ENCODE results near the gene DNAJC10. TPM values are rescaled to one million over a fixed set of nuclear protein-coding genes. Genes with fewer than 3 reads are reported as not detected.

Gene DNAJC10
- total RNA-seq, 1 experiment from 2014 or later: 58.0 TPM

GRCh38 chr2:182792441-182792840 lies 76.4 kb downstream of the DNAJC10 start:
- Histone ChIP-seq H3K4me1 (no peaks in the 10 kb centered on the region), H3K27ac (no peak overlapping the region), H3K4me3 (no peak overlapping the region), H3K27me3 (no peaks in the 10 kb centered on the region), H3K36me3 (0 out of 2 replicates have a peak, but pooled peaks cover 4% of the 10 kb centered on the region), H3K9me3 (replicated peaks) (no peaks in the 10 kb centered on the region)
- no peak for DNase-seq

- no peak for DNase-seq
- Histone ChIP-seq H3K36me3 (no peaks in the 10 kb centered on the region), H3K27me3 (no peaks in the 10 kb centered on the region), H3K4me3 (no peak overlapping the region), H3K27ac (no peak overlapping the region), H3K9me3 (replicated peaks) (no peaks in the 10 kb centered on the region), H3K4me1 (no peaks in the 10 kb centered on the region)
Observed at GRCh38 chr2:182798736-182799135, 82.7 kb downstream of the DNAJC10 start.

- DNase-seq: no peak
- H3K36me3 ChIP-seq: no peaks in the 10 kb centered on the region
- no peaks in the 10 kb centered on the region for H3K9me3 ChIP-seq (replicated peaks)
- H3K4me3 ChIP-seq: no peak overlapping the region
- H3K4me1 ChIP-seq: no peaks in the 10 kb centered on the region
- no peak overlapping the region for H3K27ac ChIP-seq
- no peaks in the 10 kb centered on the region for H3K27me3 ChIP-seq
Observed at GRCh38 chr2:182804128-182804527, 88.1 kb downstream of the DNAJC10 start.

GRCh38 chr2:182807319-182807718 lies 91.3 kb downstream of the DNAJC10 start:
- DNase-seq: no peak
- no peaks in the 10 kb centered on the region for H3K27me3 ChIP-seq
- no peaks in the 10 kb centered on the region for H3K9me3 ChIP-seq (replicated peaks)
- H3K36me3 ChIP-seq: no peaks in the 10 kb centered on the region
- no peaks in the 10 kb centered on the region for H3K4me1 ChIP-seq
- no peak overlapping the region for H3K27ac ChIP-seq
- no peak overlapping the region for H3K4me3 ChIP-seq

- Histone ChIP-seq H3K27ac (no peak overlapping the region), H3K4me1 (no peaks in the 10 kb centered on the region), H3K4me3 (no peak overlapping the region), H3K36me3 (no peaks in the 10 kb centered on the region), H3K9me3 (replicated peaks) (no peaks in the 10 kb centered on the region), H3K27me3 (no peaks in the 10 kb centered on the region)
- no peak for DNase-seq
Observed at GRCh38 chr2:182810087-182810486, 94.0 kb downstream of the DNAJC10 start.

GRCh38 chr2:182814380-182814779 lies 98.3 kb downstream of the DNAJC10 start:
- Histone ChIP-seq H3K27ac (no peak overlapping the region), H3K27me3 (no peaks in the 10 kb centered on the region), H3K4me3 (no peak overlapping the region), H3K4me1 (peaks cover 20% of the 10 kb centered on the region), H3K9me3 (replicated peaks) (no peaks in the 10 kb centered on the region), H3K36me3 (no peaks in the 10 kb centered on the region)
- no peak for DNase-seq

GRCh38 chr2:182814804-182815203 lies 98.7 kb downstream of the DNAJC10 start:
- no peak overlapping the region for H3K27ac ChIP-seq

GRCh38 chr2:182816866-182817265 lies 100.8 kb downstream of the DNAJC10 start:
- H3K4me3 ChIP-seq: no peak overlapping the region
- peak in 1 of 2 experiments; percentile 11 for DNase-seq
- no peaks in the 10 kb centered on the region for H3K27me3 ChIP-seq
- peaks cover 20% of the 10 kb centered on the region for H3K4me1 ChIP-seq
- no peak overlapping the region; the same call in 1 of the 2 replicates for H3K27ac ChIP-seq
- no peaks in the 10 kb centered on the region for H3K9me3 ChIP-seq (replicated peaks)
- no peaks in the 10 kb centered on the region for H3K36me3 ChIP-seq

More at GRCh38 chr2:182814804-182815203, 98.7 kb downstream of the DNAJC10 start:
- Histone ChIP-seq H3K9me3 (replicated peaks) (no peaks in the 10 kb centered on the region), H3K36me3 (no peaks in the 10 kb centered on the region), H3K27me3 (no peaks in the 10 kb centered on the region), H3K4me3 (no peak overlapping the region), H3K4me1 (peaks cover 20% of the 10 kb centered on the region)
- DNase-seq: no peak

GRCh38 chr2:182817558-182817957 lies 101.5 kb downstream of the DNAJC10 start:
- H3K27me3 ChIP-seq: no peaks in the 10 kb centered on the region
- H3K4me1 ChIP-seq: peaks cover 20% of the 10 kb centered on the region
- no peak overlapping the region for H3K4me3 ChIP-seq
- no peak overlapping the region; the same call in 1 of the 2 replicates for H3K27ac ChIP-seq
- H3K36me3 ChIP-seq: no peaks in the 10 kb centered on the region
- no peaks in the 10 kb centered on the region for H3K9me3 ChIP-seq (replicated peaks)
- DNase-seq: no peak

GRCh38 chr2:182818501-182818900 lies 102.4 kb downstream of the DNAJC10 start:
- Histone ChIP-seq H3K4me1 (peaks cover 20% of the 10 kb centered on the region), H3K27ac (peak overlapping the region; percentile 52), H3K36me3 (no peaks in the 10 kb centered on the region), H3K4me3 (no peak overlapping the region), H3K9me3 (replicated peaks) (no peaks in the 10 kb centered on the region), H3K27me3 (no peaks in the 10 kb centered on the region)
- DNase-seq: no peak

- no peaks in the 10 kb centered on the region for H3K36me3 ChIP-seq
- H3K27ac ChIP-seq: peak overlapping the region; percentile 52
- H3K4me1 ChIP-seq: peaks cover 20% of the 10 kb centered on the region
- no peak overlapping the region for H3K4me3 ChIP-seq
- DNase-seq: peak; percentile 58 to 59
- no peaks in the 10 kb centered on the region for H3K27me3 ChIP-seq
- no peaks in the 10 kb centered on the region for H3K9me3 ChIP-seq (replicated peaks)
Observed at GRCh38 chr2:182818925-182819324, 102.9 kb downstream of the DNAJC10 start.

GRCh38 chr2:182819412-182819811 lies 103.4 kb downstream of the DNAJC10 start:
- Histone ChIP-seq H3K27me3 (no peaks in the 10 kb centered on the region), H3K27ac (peak overlapping the region; percentile 52; the same call in 1 of the 2 replicates), H3K9me3 (replicated peaks) (no peaks in the 10 kb centered on the region), H3K4me3 (no peak overlapping the region), H3K36me3 (no peaks in the 10 kb centered on the region), H3K4me1 (peaks cover 22% of the 10 kb centered on the region)
- DNase-seq: no peak

GRCh38 chr2:182821182-182821581 lies 105.1 kb downstream of the DNAJC10 start:
- Histone ChIP-seq H3K27me3 (no peaks in the 10 kb centered on the region), H3K36me3 (no peaks in the 10 kb centered on the region), H3K27ac (no peak overlapping the region), H3K4me1 (peaks cover 28% of the 10 kb centered on the region), H3K9me3 (replicated peaks) (no peaks in the 10 kb centered on the region), H3K4me3 (no peak overlapping the region)
- DNase-seq: no peak

GRCh38 chr2:182822733-182823132 lies 106.7 kb downstream of the DNAJC10 start:
- Histone ChIP-seq H3K27me3 (no peaks in the 10 kb centered on the region), H3K27ac (no peak overlapping the region), H3K4me1 (peaks cover 19% of the 10 kb centered on the region), H3K36me3 (no peaks in the 10 kb centered on the region), H3K9me3 (replicated peaks) (no peaks in the 10 kb centered on the region), H3K4me3 (no peak overlapping the region)
- DNase-seq: no peak

- no peaks in the 10 kb centered on the region for H3K27me3 ChIP-seq
- H3K4me3 ChIP-seq: no peak overlapping the region
- DNase-seq: no peak
- no peaks in the 10 kb centered on the region for H3K9me3 ChIP-seq (replicated peaks)
- no peak overlapping the region for H3K27ac ChIP-seq
- peaks cover 8% of the 10 kb centered on the region; the same call in 1 of the 2 replicates for H3K4me1 ChIP-seq
- H3K36me3 ChIP-seq: no peaks in the 10 kb centered on the region
Observed at GRCh38 chr2:182824056-182824766, 108.2 kb downstream of the DNAJC10 start.

- no peak overlapping the region for H3K4me3 ChIP-seq
- H3K27ac ChIP-seq: no peak overlapping the region
- peak; percentile 30 to 54 for DNase-seq
- no peaks in the 10 kb centered on the region for H3K27me3 ChIP-seq
- H3K36me3 ChIP-seq: no peaks in the 10 kb centered on the region
- H3K4me1 ChIP-seq: peaks cover 8% of the 10 kb centered on the region; the same call in 1 of the 2 replicates
- H3K9me3 ChIP-seq (replicated peaks): no peaks in the 10 kb centered on the region
Observed at GRCh38 chr2:182824767-182825158, 108.7 kb downstream of the DNAJC10 start.

Data from SJCRH30 (cell line).